Measurements from ENCODE around the gene ZEB2.

DNA sequence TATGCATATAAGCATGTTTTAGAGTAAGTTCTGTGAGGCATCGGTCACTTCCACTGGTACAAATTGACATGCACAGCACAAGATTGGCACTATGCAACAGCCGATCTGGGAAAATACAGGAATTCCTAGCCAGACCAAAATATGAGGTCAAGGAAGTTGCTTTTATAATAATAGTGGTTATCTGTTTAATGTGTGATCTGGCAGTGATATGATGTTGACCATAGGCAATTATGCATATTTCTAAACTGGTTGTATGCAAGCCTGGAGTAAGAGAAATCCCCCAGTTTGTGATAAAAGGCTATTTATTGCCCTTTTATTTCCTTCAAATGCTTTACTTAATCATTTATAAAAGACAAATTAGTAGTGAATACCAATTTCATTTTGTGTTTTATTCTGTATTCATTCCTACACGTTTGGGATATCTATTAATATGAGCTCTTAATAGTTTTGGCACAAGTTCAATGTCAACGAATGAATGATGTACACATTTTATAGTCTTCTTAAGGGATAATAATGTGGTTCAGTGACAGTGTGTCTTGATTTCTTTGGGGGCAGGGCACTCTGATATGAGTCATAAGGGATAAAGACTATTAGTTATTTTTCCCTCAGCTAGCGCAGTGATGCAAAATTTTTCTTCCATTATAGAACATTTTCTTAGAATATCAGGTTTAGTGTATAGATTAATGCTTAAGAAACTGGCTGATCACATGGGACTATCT, 34.7 kb upstream of the ZEB2 start:
- TF ChIP-seq, protein P1, sequence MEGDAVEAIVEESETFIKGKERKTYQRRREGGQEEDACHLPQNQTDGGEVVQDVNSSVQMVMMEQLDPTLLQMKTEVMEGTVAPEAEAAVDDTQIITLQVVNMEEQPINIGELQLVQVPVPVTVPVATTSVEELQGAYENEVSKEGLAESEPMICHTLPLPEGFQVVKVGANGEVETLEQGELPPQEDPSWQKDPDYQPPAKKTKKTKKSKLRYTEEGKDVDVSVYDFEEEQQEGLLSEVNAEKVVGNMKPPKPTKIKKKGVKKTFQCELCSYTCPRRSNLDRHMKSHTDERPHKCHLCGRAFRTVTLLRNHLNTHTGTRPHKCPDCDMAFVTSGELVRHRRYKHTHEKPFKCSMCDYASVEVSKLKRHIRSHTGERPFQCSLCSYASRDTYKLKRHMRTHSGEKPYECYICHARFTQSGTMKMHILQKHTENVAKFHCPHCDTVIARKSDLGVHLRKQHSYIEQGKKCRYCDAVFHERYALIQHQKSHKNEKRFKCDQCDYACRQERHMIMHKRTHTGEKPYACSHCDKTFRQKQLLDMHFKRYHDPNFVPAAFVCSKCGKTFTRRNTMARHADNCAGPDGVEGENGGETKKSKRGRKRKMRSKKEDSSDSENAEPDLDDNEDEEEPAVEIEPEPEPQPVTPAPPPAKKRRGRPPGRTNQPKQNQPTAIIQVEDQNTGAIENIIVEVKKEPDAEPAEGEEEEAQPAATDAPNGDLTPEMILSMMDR (IDR thresholded peaks at IDR 0.05; ENCODE audit: extremely low read depth in 1 of 2, insufficient read depth in 1 of 2, low read depth in 1 of 2, low read length in 2 of 2): no peak
- TF ChIP-seq POLR2A (IDR thresholded peaks at IDR 0.05; ENCODE audit: low read depth, low read length): no peak
- TF ChIP-seq POLR2AphosphoS5 (IDR thresholded peaks at IDR 0.05; ENCODE audit: insufficient read depth, low read depth, low read length): no peak
- no peak for TF ChIP-seq EZH2 (IDR thresholded peaks at IDR 0.05; ENCODE audit: borderline replicate concordance, low read depth, low read length, severe bottlenecking)
- no peak for TF ChIP-seq MYC (IDR thresholded peaks at IDR 0.05; ENCODE audit: low read depth, low read length)

All from endothelial cell of umbilical vein (primary cell).